ENCODE data around the gene PEPD. TPM values are rescaled to one million over a fixed set of nuclear protein-coding genes. Genes with fewer than 3 reads are reported as not detected.

Gene PEPD
- total and polyA plus RNA-seq, 4 donors, result 37.3 to 211 (median 117) TPM

GRCh38 chr19:33414667-33415605, 106.7 kb downstream of the PEPD start:
- Histone ChIP-seq H3K36me3 (ENCODE audit: control insufficient read depth in 4 of 4, insufficient read depth in 3 of 4, low read depth in 1 of 4, low read length in 3 of 4) (peaks cover 0 to 6% (median 4%) of the 10 kb centered on the region in 4 donors), H3K9me3 (ENCODE audit: control insufficient read depth in 4 of 4, low read length in 3 of 4) (no peaks in the 10 kb centered on the region), H3K27ac (ENCODE audit: low read depth in 1 of 2, low read length in 2 of 2) (no peak overlapping the region), H3K9ac (ENCODE audit: low read depth in 1 of 2, low read length in 2 of 2) (no peak overlapping the region), H3K4me3 (ENCODE audit: low read depth in 1 of 3, low read length in 3 of 3) (no peak overlapping the region), H3K27me3 (ENCODE audit: control insufficient read depth in 4 of 4, insufficient read depth in 4 of 4, low read length in 3 of 4) (no peaks in the 10 kb centered on the region), H3K4me1 (ENCODE audit: control insufficient read depth in 4 of 4, insufficient read depth in 4 of 4, low read length in 3 of 4) (peaks cover 2 to 17% (median 10%) of the 10 kb centered on the region in 4 donors)
- no peak for TF ChIP-seq ZBTB33 (IDR thresholded peaks at IDR 0.05)
- TF ChIP-seq YY1 (IDR thresholded peaks at IDR 0.05), result no peak
- no peak for TF ChIP-seq HNF4A (conservative IDR thresholded peaks at IDR 0.05)
- TF ChIP-seq REST (IDR thresholded peaks at IDR 0.05), result no peak
- no peak for TF ChIP-seq NR2F2 (IDR thresholded peaks at IDR 0.05)
- TF ChIP-seq RAD21 (IDR thresholded peaks at IDR 0.05), result no peak
- no peak for TF ChIP-seq GABPA (IDR thresholded peaks at IDR 0.05 in 1 of 2, conservative IDR thresholded peaks at IDR 0.05 in 1 of 2)
- TF ChIP-seq ATF3 (IDR thresholded peaks at IDR 0.05), result no peak
- 91% methylated on average over 32 of the region's 32 CpGs for WGBS
- no peak for DNase-seq (ENCODE audit: low spot score)

- Histone ChIP-seq H3K36me3 (ENCODE audit: control insufficient read depth in 4 of 4, insufficient read depth in 3 of 4, low read depth in 1 of 4, low read length in 3 of 4) (peaks cover 0 to 4% (median 2%) of the 10 kb centered on the region in 4 donors), H3K9me3 (ENCODE audit: control insufficient read depth in 4 of 4, low read length in 3 of 4) (no peaks in the 10 kb centered on the region), H3K4me3 (ENCODE audit: low read depth in 1 of 3, low read length in 3 of 3) (no peak overlapping the region), H3K4me1 (ENCODE audit: control insufficient read depth in 4 of 4, insufficient read depth in 4 of 4, low read length in 3 of 4) (peaks cover 2 to 20% (median 11%) of the 10 kb centered on the region in 4 donors), H3K27ac (ENCODE audit: low read depth in 1 of 2, low read length in 2 of 2) (no peak overlapping the region), H3K9ac (ENCODE audit: low read depth in 1 of 2, low read length in 2 of 2) (no peak overlapping the region), H3K27me3 (ENCODE audit: control insufficient read depth in 4 of 4, insufficient read depth in 4 of 4, low read length in 3 of 4) (no peaks in the 10 kb centered on the region)
- no peak for DNase-seq (ENCODE audit: low spot score)
- 94% methylated on average over 25 of the region's 25 CpGs for WGBS
- no peak for TF ChIP-seq SP1 (IDR thresholded peaks at IDR 0.05)
- TF ChIP-seq RAD21 (IDR thresholded peaks at IDR 0.05), result no peak
- no peak for TF ChIP-seq HNF4G (IDR thresholded peaks at IDR 0.05)
- no peak for TF ChIP-seq NR2F2 (IDR thresholded peaks at IDR 0.05)
- no peak for TF ChIP-seq EGR1 (IDR thresholded peaks at IDR 0.05; ENCODE audit: low read depth in 2 of 2)
- TF ChIP-seq JUND (IDR thresholded peaks at IDR 0.05), result no peak
- TF ChIP-seq ATF3 (IDR thresholded peaks at IDR 0.05), result no peak
- TF ChIP-seq RXRA (IDR thresholded peaks at IDR 0.05), result no peak
- no peak for TF ChIP-seq FOXA1 (IDR thresholded peaks at IDR 0.05)
- no peak for TF ChIP-seq REST (IDR thresholded peaks at IDR 0.05)
- no peak for TF ChIP-seq GABPA (IDR thresholded peaks at IDR 0.05 in 1 of 2, conservative IDR thresholded peaks at IDR 0.05 in 1 of 2)
- no peak for TF ChIP-seq YY1 (IDR thresholded peaks at IDR 0.05)
- no peak for TF ChIP-seq ZBTB33 (IDR thresholded peaks at IDR 0.05)
- no peak for TF ChIP-seq TAF1 (conservative IDR thresholded peaks at IDR 0.05)
- TF ChIP-seq FOXA2 (IDR thresholded peaks at IDR 0.05), result no peak
- no peak for TF ChIP-seq HNF4A (conservative IDR thresholded peaks at IDR 0.05)
These were observed 107.5 kb downstream of the PEPD start for GRCh38 chr19:33413868-33414666.

Measured in liver (tissue), 9 donors.